H9 (cell line): Measurements from ENCODE around the gene DUSP7. TPM values are rescaled to one million over a fixed set of nuclear protein-coding genes. Genes with fewer than 3 reads are reported as not detected.

ENCODE experiments used
- DNase-seq: peaks from one replicate; pipeline ENCODE4 v3.0.0-alpha.2; 2017
- H2AFZ ChIP-seq: one replicate; pipeline ENCODE4 v1.6.1; 2013; ENCODE audit warnings: mild to moderate bottlenecking, low read length, control low read depth, moderate library complexity
- H2AK5ac ChIP-seq: 2 replicates; pipeline ENCODE4 v1.6.1; 2013; ENCODE audit warnings: low read length, control low read depth, mixed read lengths; ENCODE audit not compliant: insufficient read length
- H2BK120ac ChIP-seq: one replicate; pipeline ENCODE4 v1.6.1; 2013; ENCODE audit warnings: low read depth, mild to moderate bottlenecking, low read length, control low read depth, inconsistent platforms; ENCODE audit not compliant: poor library complexity, severe bottlenecking
- H2BK12ac ChIP-seq: 2 replicates; pipeline ENCODE4 v1.6.1; 2013; ENCODE audit warnings: low read length, control low read depth, mixed read lengths, low read depth; ENCODE audit not compliant: insufficient read length
- H2BK15ac ChIP-seq: 2 replicates; pipeline ENCODE4 v1.6.1; 2013; ENCODE audit warnings: low read depth, low read length, control low read depth
- H2BK20ac ChIP-seq: one replicate; pipeline ENCODE4 v1.6.1; 2013; ENCODE audit warnings: low read depth, mild to moderate bottlenecking, low read length, control low read depth, inconsistent platforms; ENCODE audit not compliant: poor library complexity, severe bottlenecking
- H2BK5ac ChIP-seq: 2 replicates; pipeline ENCODE4 v1.6.1; 2013; ENCODE audit warnings: low read length, control low read depth, mixed read lengths; ENCODE audit not compliant: insufficient read length
- H3K14ac ChIP-seq: 2 replicates; pipeline ENCODE4 v1.6.1; 2013; ENCODE audit warnings: low read length, control low read depth; ENCODE audit not compliant: insufficient read depth
- H3K18ac ChIP-seq: 2 replicates; pipeline ENCODE4 v1.6.1; 2013; ENCODE audit warnings: low read depth, mild to moderate bottlenecking, mixed read lengths, low read length, control low read depth; ENCODE audit not compliant: insufficient read length
- H3K23ac ChIP-seq: 2 replicates; pipeline ENCODE4 v1.6.1; 2013; ENCODE audit warnings: low read length, control low read depth, mixed read lengths, low read depth; ENCODE audit not compliant: insufficient read length
- H3K23me2 ChIP-seq: 2 replicates; pipeline ENCODE4 v1.6.1; 2013; ENCODE audit warnings: low read depth, mild to moderate bottlenecking, mixed read lengths, low read length, control low read depth; ENCODE audit not compliant: insufficient read length, poor library complexity, severe bottlenecking
- H3K27ac ChIP-seq: 2 replicates; pipeline ENCODE4 v1.5.1; 2013; ENCODE audit warnings: low read length, control low read depth, mixed read lengths, low read depth; ENCODE audit not compliant: insufficient read length
- H3K27me3 ChIP-seq: 2 replicates; pipeline ENCODE4 v1.6.1; 2013; ENCODE audit warnings: low read length, control low read depth, inconsistent platforms; ENCODE audit not compliant: insufficient read depth
- H3K4ac ChIP-seq: 2 replicates; pipeline ENCODE4 v1.6.1; 2013; ENCODE audit warnings: low read depth, mild to moderate bottlenecking, control low read depth, inconsistent platforms, low read length, moderate library complexity
- H3K4me1 ChIP-seq: 2 replicates; pipeline ENCODE4 v1.6.1; 2013; ENCODE audit warnings: low read length, control low read depth, inconsistent platforms; ENCODE audit not compliant: insufficient read depth
- H3K4me2 ChIP-seq: 2 replicates; pipeline ENCODE4 v1.6.1; 2013; ENCODE audit warnings: low read length, control low read depth, mixed read lengths; ENCODE audit not compliant: insufficient read length, insufficient read depth
- H3K56ac ChIP-seq: 2 replicates; pipeline ENCODE4 v1.6.1; 2013; ENCODE audit warnings: low read depth, mild to moderate bottlenecking, mixed read lengths, low read length, control low read depth; ENCODE audit not compliant: insufficient read length
- H3K79me1 ChIP-seq: 2 replicates; pipeline ENCODE4 v1.6.1; 2013; ENCODE audit warnings: low read depth, mild to moderate bottlenecking, moderate library complexity, low read length, control low read depth, inconsistent platforms; ENCODE audit not compliant: insufficient read depth, poor library complexity, severe bottlenecking
- H3K79me2 ChIP-seq: 2 replicates; pipeline ENCODE4 v1.6.1; 2013; ENCODE audit warnings: low read length, control low read depth, inconsistent platforms; ENCODE audit not compliant: insufficient read depth
- H3K9ac ChIP-seq: 2 replicates; pipeline ENCODE4 v1.6.1; 2013; ENCODE audit warnings: low read length, control low read depth, mixed read lengths; ENCODE audit not compliant: insufficient read length; ENCODE audit errors: extremely low read depth
- H3K9me3 ChIP-seq: one replicate; pipeline ENCODE4 v1.6.1; 2013; ENCODE audit warnings: low read depth, low read length, inconsistent platforms; ENCODE audit not compliant: control insufficient read depth
- H3T11ph ChIP-seq: one replicate; pipeline ENCODE4 v1.6.1; 2013; ENCODE audit warnings: mild to moderate bottlenecking, low read length, control low read depth, inconsistent platforms
- H4K20me1 ChIP-seq: one replicate; pipeline ENCODE4 v1.6.1; 2013; ENCODE audit not compliant: control insufficient read depth, insufficient read length, insufficient read depth
- H4K5ac ChIP-seq: 2 replicates; pipeline ENCODE4 v1.6.1; 2013; ENCODE audit warnings: low read depth, mild to moderate bottlenecking, mixed read lengths, low read length, control low read depth; ENCODE audit not compliant: insufficient read length
- H4K8ac ChIP-seq: replicated peaks from 2 replicates; pipeline ENCODE4 v1.6.1; 2013; ENCODE audit warnings: low read length, control low read depth, mixed read lengths, low read depth; ENCODE audit not compliant: insufficient read length
- H4K91ac ChIP-seq: 2 replicates; pipeline ENCODE4 v1.6.1; 2013; ENCODE audit warnings: low read depth, mild to moderate bottlenecking, moderate library complexity, mixed read lengths, low read length, control low read depth; ENCODE audit not compliant: insufficient read length
- H3K27ac Mint-ChIP-seq, 3 experiments: 2 replicates in 2 of 3; 3 replicates in 1 of 3; pipeline ENCODE4 v1.8.0; 2020 to 2021; ENCODE audit warnings: mixed read lengths in 3 of 3, mild to moderate bottlenecking in 1 of 3, moderate library complexity in 1 of 3
- H3K27me3 Mint-ChIP-seq: 2 replicates; pipeline ENCODE4 v1.8.0; 2021; ENCODE audit warnings: low read depth, mild to moderate bottlenecking, moderate library complexity, mixed read lengths
- H3K36me3 Mint-ChIP-seq, 3 experiments: 2 replicates in 2 of 3; 3 replicates in 1 of 3; pipeline ENCODE4 v1.8.0; 2020 to 2021; ENCODE audit warnings: low read depth in 3 of 3, mixed read lengths in 3 of 3; ENCODE audit not compliant: insufficient read depth in 1 of 3
- H3K4me1 Mint-ChIP-seq, 2 experiments: 2 replicates each; pipeline ENCODE4 v1.8.0; 2020; ENCODE audit warnings: mixed read lengths in 2 of 2
- H3K4me3 Mint-ChIP-seq, 2 experiments: 2 replicates in 1 of 2; 3 replicates in 1 of 2; pipeline ENCODE4 v1.8.0; 2020 to 2021; ENCODE audit warnings: mild to moderate bottlenecking in 2 of 2, mixed read lengths in 2 of 2, moderate library complexity in 1 of 2
- H3K9me3 Mint-ChIP-seq, 2 experiments: 2 replicates in 1 of 2; 3 replicates in 1 of 2; pipeline ENCODE4 v1.8.0; 2020; ENCODE audit warnings: mild to moderate bottlenecking in 2 of 2, mixed read lengths in 2 of 2, moderate library complexity in 1 of 2
- CTCF ChIP-seq: fragments of 200-600 bp; sonication (generic); conservative IDR thresholded peaks from 3 replicates; pipeline ENCODE4 v1.8.0; 2021; ENCODE audit warnings: antibody characterized with exemption, mild to moderate bottlenecking
- WGBS: extraction: QIAGEN DNeasy Blood & Tissue Kit; methylation state at CpG from one replicate; pipeline ENCODE4 v1.1.7; 2013; ENCODE audit warnings: missing lambda C conversion rate, low lambda C conversion rate, mixed read lengths; ENCODE audit not compliant: insufficient read length; ENCODE audit errors: extremely low coverage; 5-methylcytosine and 5-hydroxymethylcytosine counted together
- total RNA-seq: library from RNA; stranded (reverse); gene quantifications from 2 replicates; pipeline ENCODE4 v1.2.1, GENCODE V29; 2021

Gene DUSP7
- total RNA-seq, 1 experiment from 2014 or later = 24.0 TPM

DNA sequence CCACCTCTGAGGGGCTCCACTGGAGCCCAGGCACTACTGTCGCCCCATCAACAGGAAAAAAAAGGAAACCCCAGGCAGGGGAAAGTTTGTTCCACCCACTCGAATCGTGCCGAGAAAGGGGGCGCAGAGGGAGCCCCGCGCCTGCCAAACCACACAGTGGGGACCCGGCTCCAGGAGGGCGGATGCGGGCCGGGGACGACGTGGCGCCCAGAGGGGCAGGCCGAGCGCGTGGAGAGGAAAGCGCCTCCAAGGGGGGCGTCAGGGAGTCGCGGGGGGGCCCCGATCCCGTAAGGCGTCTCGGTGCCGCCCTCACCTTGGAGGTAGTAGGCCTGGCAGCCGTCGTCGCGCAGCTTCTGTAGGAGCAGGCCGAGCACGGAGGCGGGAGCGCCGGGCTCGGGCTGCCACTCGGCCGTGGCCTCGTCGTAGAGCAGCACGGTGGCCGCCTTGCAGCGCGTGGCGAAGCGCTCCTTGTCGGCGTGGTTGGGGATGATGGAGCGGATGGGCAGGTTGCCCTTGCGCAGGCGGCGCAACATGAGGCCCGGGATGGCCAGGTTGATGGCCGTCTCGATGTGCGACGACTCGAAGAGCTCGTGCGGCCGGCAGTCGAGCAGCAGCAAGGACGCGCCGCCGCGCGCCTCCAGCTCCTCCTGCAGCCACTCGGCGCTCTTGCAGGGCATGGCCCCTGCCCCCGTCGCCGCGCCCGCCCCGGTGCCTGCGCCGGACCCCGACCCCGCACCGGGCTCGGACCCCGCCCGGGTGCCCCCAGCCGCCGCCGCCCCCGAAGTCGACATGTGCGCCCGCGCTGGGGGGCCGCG is 627 bp downstream of the DUSP7 start:
- Histone ChIP-seq H3K9ac (no peak overlapping the region), H2BK15ac (no peak overlapping the region), H3K27ac (no peak overlapping the region), H4K8ac (no peak overlapping the region), H2BK5ac (no peak overlapping the region), H4K5ac (no peak overlapping the region), H3K18ac (peak overlapping the region; percentile 23), H3K4ac (no peak overlapping the region), H3K23me2 (peaks cover 13% of the 10 kb centered on the region), H2BK120ac (no peak overlapping the region), H3T11ph (no peak overlapping the region), H4K91ac (no peak overlapping the region), H2BK12ac (no peak overlapping the region), H3K79me2 (no peaks in the 10 kb centered on the region), H3K56ac (no peak overlapping the region), H2AK5ac (no peak overlapping the region), H3K79me1 (no peaks in the 10 kb centered on the region), H3K23ac (no peak overlapping the region), H3K9me3 (no peaks in the 10 kb centered on the region), H3K14ac (peak overlapping the region; percentile 32; the same call in 1 of the 2 replicates), H2BK20ac (no peak overlapping the region), H3K4me2 (peak overlapping the region; percentile 63), H2AFZ (no peak overlapping the region), H3K4me1 (peaks cover 5% of the 10 kb centered on the region; the same call in 1 of the 2 replicates), H3K27me3 (no peaks in the 10 kb centered on the region; the same call in 1 of the 2 replicates), H4K20me1 (no peaks in the 10 kb centered on the region)
- peaks cover 20% of the 10 kb centered on the region for H3K27me3 Mint-ChIP-seq
- H3K36me3 Mint-ChIP-seq = peaks cover 9 to 26% (median 18%) of the 10 kb centered on the region in 3 experiments; a peak in 6 of 7 replicates
- peak; percentile 71 for DNase-seq
- no peaks in the 10 kb centered on the region for H3K9me3 Mint-ChIP-seq
- TF ChIP-seq CTCF = peak; percentile 21
- H3K4me1 Mint-ChIP-seq = peaks cover 15 to 28% of the 10 kb centered on the region in 2 experiments
- H3K4me3 Mint-ChIP-seq = peak overlapping the region; percentile 77 to 86
- WGBS = no CpG with 5 or more reads among the region's 94 CpGs
- H3K27ac Mint-ChIP-seq = no peak overlapping the region
